Astrocyte of the spinal cord (primary cell): ENCODE measurements around the gene POFUT2.

ENCODE experiments used
- DNase-seq: peaks from one replicate; pipeline ENCODE4 v3.0.0; 2011; ENCODE audit warnings: low read depth, low spot score
- H3K4me3 ChIP-seq: 2 replicates; pipeline ENCODE4 v1.5.1; 2011; ENCODE audit warnings: low read depth, mild to moderate bottlenecking, low read length, moderate library complexity
- CTCF ChIP-seq: IDR thresholded peaks from 2 replicates; pipeline ENCODE4 v1.5.1; 2012; ENCODE audit warnings: low read depth, mild to moderate bottlenecking, low read length, inconsistent platforms
- in situ Hi-C: cut with HindIII; loops from 2 replicates; pipeline ENCODE4 v1.10.0; 2017; ENCODE audit warnings: low sequenced_read_pairs

POFUT2 gene

DNA sequence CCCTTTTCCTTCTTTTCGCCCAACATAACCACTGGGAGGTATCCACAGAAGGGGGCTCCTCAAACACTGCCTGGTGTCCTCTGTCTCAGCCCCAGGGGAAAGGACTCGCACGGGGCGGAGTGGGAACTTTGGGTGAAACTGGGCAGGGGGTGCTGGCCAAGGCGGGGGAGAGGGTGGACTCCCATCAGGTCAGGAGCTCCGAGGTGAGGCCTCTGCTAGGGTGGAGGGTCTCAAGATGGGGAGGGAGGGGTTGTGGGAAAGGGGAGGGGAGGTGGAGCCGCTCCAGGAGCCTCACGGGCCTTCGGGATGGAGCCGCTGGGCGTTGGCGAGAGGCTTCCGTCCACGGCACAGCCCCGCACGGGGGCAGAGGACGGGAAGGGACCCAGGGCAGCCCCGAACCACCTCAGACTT lies 43.2 kb upstream of the POFUT2 start:
- no peak for DNase-seq
- H3K4me3 ChIP-seq, result no peak overlapping the region
- TF ChIP-seq CTCF, result no peak
- in situ Hi-C loops, result no loop called here

DNA sequence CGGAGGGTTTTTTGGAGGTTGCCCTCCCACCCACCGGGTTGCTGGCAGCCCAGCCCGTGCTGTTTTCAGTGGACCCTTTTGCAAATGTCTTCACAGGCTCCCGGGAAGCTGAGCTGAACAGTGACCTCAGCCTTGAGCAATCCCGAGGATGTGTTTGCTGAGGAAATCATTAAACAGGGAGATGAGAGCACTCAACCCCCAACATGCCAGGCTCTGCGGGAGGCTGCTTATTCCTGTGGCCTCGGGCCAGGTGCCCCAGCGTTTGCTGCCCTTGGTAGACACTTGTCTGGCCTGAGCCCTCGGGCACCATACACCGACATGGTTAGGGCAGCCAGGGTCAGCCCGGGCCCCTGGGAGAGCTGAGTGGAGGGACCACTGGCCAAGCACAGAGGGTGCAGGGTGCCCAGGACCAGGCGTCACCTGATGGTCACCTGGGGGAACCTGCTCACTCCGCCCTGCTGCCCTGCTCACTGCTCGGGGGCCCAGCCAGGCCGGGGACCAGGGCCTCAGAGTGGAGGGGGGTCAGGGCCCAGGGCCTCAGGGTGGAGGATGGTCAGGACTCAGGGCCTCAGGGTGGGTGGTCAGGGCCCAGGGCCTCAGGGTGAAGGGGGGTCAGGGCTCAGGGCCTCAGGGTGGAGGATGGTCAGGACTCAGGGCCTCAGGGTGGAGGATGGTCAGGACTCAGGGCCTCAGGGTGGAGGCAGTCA lies 42.5 kb upstream of the POFUT2 start:
- H3K4me3 ChIP-seq, result no peak overlapping the region
- in situ Hi-C loops, result no loop called here
- no peak for TF ChIP-seq CTCF
- peak; percentile 84 for DNase-seq

- no peak for TF ChIP-seq CTCF
- no peak overlapping the region for H3K4me3 ChIP-seq
- in situ Hi-C loops, result no loop called here
- no peak for DNase-seq
Observed at GRCh38 chr21:45329261-45330074, 41.8 kb upstream of the POFUT2 start.

- DNase-seq, result no peak
- no peak for TF ChIP-seq CTCF
- no peak overlapping the region for H3K4me3 ChIP-seq
- in situ Hi-C loops, result no loop called here
Observed at GRCh38 chr21:45328198-45329091, 40.8 kb upstream of the POFUT2 start.

- no peak for DNase-seq
- TF ChIP-seq CTCF, result no peak
- no peak overlapping the region for H3K4me3 ChIP-seq
- in situ Hi-C loops, result no loop called here
Observed at GRCh38 chr21:45327441-45328197, 39.9 kb upstream of the POFUT2 start.
